Transverse colon (tissue), 4 donors: ENCODE measurements around the gene PALM.

ENCODE experiments used
- POLR2AphosphoS5 ChIP-seq, 3 donors: sonication (generic); formaldehyde crosslinking; IDR thresholded peaks; one replicate each; pipeline ENCODE4 v1.6.1; 2016; ENCODE audit warnings: antibody characterized with exemption in 3 of 3
- TF ChIP-seq, protein P1 (sequence below), 5 experiments: fragments of 200-600 bp in 3 of 5; fragments of 450-650 bp in 2 of 5; sonication (generic) in 3 of 5; IDR thresholded peaks; 1 replicate in 2 of 5; 2 replicates in 3 of 5; pipeline ENCODE4 v1.5.1; 2016 to 2017; ENCODE audit warnings: antibody characterized with exemption in 5 of 5, inconsistent platforms in 3 of 5, mild to moderate bottlenecking in 2 of 5, moderate library complexity in 1 of 5

DNA sequence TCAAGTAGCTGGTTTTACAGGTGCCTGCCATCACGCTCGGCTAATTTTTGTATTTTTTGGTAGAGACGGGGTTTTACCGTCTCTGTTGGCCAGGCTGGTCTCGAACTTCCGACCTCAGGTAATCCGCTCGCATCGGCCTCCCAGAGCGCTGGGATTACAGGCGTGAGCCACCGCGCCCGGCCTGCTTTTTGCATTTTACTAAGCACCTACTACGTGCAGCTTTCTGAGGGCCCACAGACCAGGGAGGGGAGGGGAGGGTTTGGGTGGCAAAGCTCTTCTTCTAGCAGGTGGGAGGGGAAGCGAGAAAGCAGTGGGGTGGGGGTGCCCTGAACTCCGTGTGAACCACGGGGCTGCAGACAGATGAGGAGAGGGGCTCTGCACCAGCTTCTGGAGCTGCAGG lies 15.0 kb downstream of the PALM start:
- TF ChIP-seq POLR2AphosphoS5 (IDR thresholded peaks at IDR 0.05), result no peak
- TF ChIP-seq, protein P1, sequence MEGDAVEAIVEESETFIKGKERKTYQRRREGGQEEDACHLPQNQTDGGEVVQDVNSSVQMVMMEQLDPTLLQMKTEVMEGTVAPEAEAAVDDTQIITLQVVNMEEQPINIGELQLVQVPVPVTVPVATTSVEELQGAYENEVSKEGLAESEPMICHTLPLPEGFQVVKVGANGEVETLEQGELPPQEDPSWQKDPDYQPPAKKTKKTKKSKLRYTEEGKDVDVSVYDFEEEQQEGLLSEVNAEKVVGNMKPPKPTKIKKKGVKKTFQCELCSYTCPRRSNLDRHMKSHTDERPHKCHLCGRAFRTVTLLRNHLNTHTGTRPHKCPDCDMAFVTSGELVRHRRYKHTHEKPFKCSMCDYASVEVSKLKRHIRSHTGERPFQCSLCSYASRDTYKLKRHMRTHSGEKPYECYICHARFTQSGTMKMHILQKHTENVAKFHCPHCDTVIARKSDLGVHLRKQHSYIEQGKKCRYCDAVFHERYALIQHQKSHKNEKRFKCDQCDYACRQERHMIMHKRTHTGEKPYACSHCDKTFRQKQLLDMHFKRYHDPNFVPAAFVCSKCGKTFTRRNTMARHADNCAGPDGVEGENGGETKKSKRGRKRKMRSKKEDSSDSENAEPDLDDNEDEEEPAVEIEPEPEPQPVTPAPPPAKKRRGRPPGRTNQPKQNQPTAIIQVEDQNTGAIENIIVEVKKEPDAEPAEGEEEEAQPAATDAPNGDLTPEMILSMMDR (IDR thresholded peaks at IDR 0.05), result no peak
